ENCODE measurements around the gene KCNK16. TPM values are rescaled to one million over a fixed set of nuclear protein-coding genes. Genes with fewer than 3 reads are reported as not detected.

KCNK16 gene
- total RNA-seq, 4 donors from 2014 or later: not detected

GRCh38 chr6:39365281-39366074, 43.0 kb upstream of the KCNK16 start:
- H3K4me1 ChIP-seq: no peaks in the 10 kb centered on the region
- H3K27ac ChIP-seq: no peak overlapping the region
- no peak overlapping the region for H3K4me3 ChIP-seq
- no peak for DNase-seq
- no peaks in the 10 kb centered on the region for H3K9me3 ChIP-seq
- no peaks in the 10 kb centered on the region for H3K36me3 ChIP-seq
- TF ChIP-seq CTCF (IDR thresholded peaks at IDR 0.05): no peak
- TF ChIP-seq POLR2A (IDR thresholded peaks at IDR 0.05): no peak
- intact Hi-C loops (cut with DNase I; ENCODE audit: low total_unique reads): no loop called here
- no peaks in the 10 kb centered on the region for H3K27me3 ChIP-seq

GRCh38 chr6:39363280-39363679, 40.8 kb upstream of the KCNK16 start:
- H3K9me3 ChIP-seq: no peaks in the 10 kb centered on the region
- H3K27me3 ChIP-seq: no peaks in the 10 kb centered on the region
- no peaks in the 10 kb centered on the region for H3K36me3 ChIP-seq
- no peak overlapping the region for H3K27ac ChIP-seq
- intact Hi-C loops (cut with DNase I; ENCODE audit: low total_unique reads): no loop called here
- no peaks in the 10 kb centered on the region for H3K4me1 ChIP-seq
- no peak for TF ChIP-seq POLR2A (IDR thresholded peaks at IDR 0.05)
- no peak for TF ChIP-seq CTCF (IDR thresholded peaks at IDR 0.05)
- H3K4me3 ChIP-seq: no peak overlapping the region
- DNase-seq: no peak

GRCh38 chr6:39362487-39362865, 40.0 kb upstream of the KCNK16 start:
- Histone ChIP-seq H3K4me3 (no peak overlapping the region), H3K9me3 (no peaks in the 10 kb centered on the region), H3K27me3 (no peaks in the 10 kb centered on the region), H3K36me3 (no peaks in the 10 kb centered on the region), H3K27ac (no peak overlapping the region), H3K4me1 (no peaks in the 10 kb centered on the region)
- TF ChIP-seq CTCF (IDR thresholded peaks at IDR 0.05) (no peak), POLR2A (IDR thresholded peaks at IDR 0.05) (no peak)
- no peak for DNase-seq
- intact Hi-C loops (cut with DNase I; ENCODE audit: low total_unique reads): no loop called here

- H3K9me3 ChIP-seq: no peaks in the 10 kb centered on the region
- no peaks in the 10 kb centered on the region for H3K36me3 ChIP-seq
- no peak overlapping the region for H3K4me3 ChIP-seq
- H3K27ac ChIP-seq: no peak overlapping the region
- H3K4me1 ChIP-seq: no peaks in the 10 kb centered on the region
- TF ChIP-seq CTCF (IDR thresholded peaks at IDR 0.05): peak; percentile 54 to 76 (median 69)
- no peak for TF ChIP-seq POLR2A (IDR thresholded peaks at IDR 0.05)
- intact Hi-C loops (cut with DNase I; ENCODE audit: low total_unique reads): no loop called here
- peak; percentile 47 to 56 for DNase-seq
- H3K27me3 ChIP-seq: no peaks in the 10 kb centered on the region
These were observed 39.4 kb upstream of the KCNK16 start for GRCh38 chr6:39361657-39362486.

GRCh38 chr6:39360378-39360777, 37.9 kb upstream of the KCNK16 start:
- H3K9me3 ChIP-seq: no peaks in the 10 kb centered on the region
- no peak for DNase-seq
- H3K4me1 ChIP-seq: no peaks in the 10 kb centered on the region
- H3K36me3 ChIP-seq: no peaks in the 10 kb centered on the region
- H3K27me3 ChIP-seq: no peaks in the 10 kb centered on the region
- TF ChIP-seq POLR2A (IDR thresholded peaks at IDR 0.05): no peak
- TF ChIP-seq CTCF (IDR thresholded peaks at IDR 0.05): no peak
- no peak overlapping the region for H3K4me3 ChIP-seq
- intact Hi-C loops (cut with DNase I; ENCODE audit: low total_unique reads): no loop called here
- no peak overlapping the region for H3K27ac ChIP-seq
